Measurements from ENCODE around the gene TMEM121.

GRCh38 chr14:105479431-105480158 lies 46.8 kb upstream of the TMEM121 start:
- TF ChIP-seq CTCF (IDR thresholded peaks at IDR 0.05) (no peak), POLR2AphosphoS5 (IDR thresholded peaks at IDR 0.05) (no peak)
